HEK293 (cell line): Measurements from ENCODE around the gene MYOG.

ENCODE experiments used
- CTCF ChIA-PET: fragments of 350-600 bp; formaldehyde crosslinking; extraction: SDS; loops from one replicate; lab custom pipeline; 2021; ENCODE audit warnings: antibody characterized with exemption; lab: Yijun Ruan, JAX
- POLR2A ChIA-PET: fragments of 300-600 bp; formaldehyde crosslinking; extraction: SDS; loops from one replicate; lab custom pipeline; 2020; ENCODE audit warnings: antibody characterized with exemption, inconsistent platforms; lab: Yijun Ruan, JAX
- H3K27ac ChIP-seq: fragments of 200-500 bp; sonication (Bioruptor generic); 2 replicates; pipeline ENCODE4 v1.5.1; 2014; ENCODE audit warnings: low read depth, low read length, control low read depth, inconsistent platforms; ENCODE audit errors: extremely low read depth
- H3K36me3 ChIP-seq, 2 experiments: fragments of 200-500 bp in 1 of 2; sonication (Bioruptor generic) in 1 of 2; 1 replicate in 1 of 2; 2 replicates in 1 of 2; pipeline ENCODE4 v1.5.1; 2014 to 2017; ENCODE audit warnings: inconsistent platforms in 2 of 2, low read length in 2 of 2; ENCODE audit not compliant: control insufficient read depth in 2 of 2, insufficient read depth in 1 of 2
- H3K4me1 ChIP-seq: fragments of 200-500 bp; sonication (Bioruptor generic); 2 replicates; pipeline ENCODE4 v1.5.1; 2014; ENCODE audit warnings: mild to moderate bottlenecking, low read length, inconsistent platforms; ENCODE audit not compliant: control insufficient read depth, insufficient read depth
- H3K4me3 ChIP-seq: 2 replicates; pipeline ENCODE4 v1.5.1; 2011; ENCODE audit warnings: low read depth, mild to moderate bottlenecking, control low read depth, low read length, moderate library complexity
- H3K9me3 ChIP-seq: fragments of 200-500 bp; sonication (Bioruptor generic); 2 replicates; pipeline ENCODE4 v1.5.1; 2014; ENCODE audit warnings: low read depth, low read length, inconsistent platforms; ENCODE audit not compliant: control insufficient read depth, insufficient read depth
- RBAK ChIP-seq: fragments of 450-650 bp; formaldehyde crosslinking; IDR thresholded peaks from 2 replicates; pipeline ENCODE4 v1.5.1; 2016; ENCODE audit warnings: missing biosample characterization, missing genetic modification characterization
- YY1 ChIP-seq: fragments of 450-650 bp; formaldehyde crosslinking; IDR thresholded peaks from 2 replicates; pipeline ENCODE4 v1.5.1; 2018; ENCODE audit warnings: missing biosample characterization, missing genetic modification characterization
- ZNF132 ChIP-seq: fragments of 450-650 bp; formaldehyde crosslinking; IDR thresholded peaks from 2 replicates; pipeline ENCODE4 v1.5.1; 2017; ENCODE audit warnings: missing biosample characterization, missing genetic modification characterization, borderline replicate concordance
- ZNF19 ChIP-seq: fragments of 450-650 bp; formaldehyde crosslinking; IDR thresholded peaks from 2 replicates; pipeline ENCODE4; 2016; ENCODE audit warnings: missing biosample characterization, missing genetic modification characterization, low read depth
- ZNF23 ChIP-seq: fragments of 450-650 bp; formaldehyde crosslinking; IDR thresholded peaks from 2 replicates; pipeline ENCODE4 v1.5.1; 2016; ENCODE audit warnings: missing biosample characterization, missing genetic modification characterization, borderline replicate concordance
- ZNF26 ChIP-seq: fragments of 450-650 bp; formaldehyde crosslinking; IDR thresholded peaks from 2 replicates; pipeline ENCODE4 v1.5.1; 2016; ENCODE audit warnings: missing biosample characterization, missing genetic modification characterization
- ZNF335 ChIP-seq: fragments of 450-650 bp; formaldehyde crosslinking; conservative IDR thresholded peaks from 2 replicates; pipeline ENCODE4 v1.5.1; 2016; ENCODE audit warnings: missing biosample characterization, missing genetic modification characterization
- ZNF341 ChIP-seq: fragments of 450-650 bp; formaldehyde crosslinking; IDR thresholded peaks from 2 replicates; pipeline ENCODE4; 2016; ENCODE audit warnings: low read depth, missing biosample characterization, missing genetic modification characterization
- ZNF350 ChIP-seq: fragments of 450-650 bp; formaldehyde crosslinking; IDR thresholded peaks from 2 replicates; pipeline ENCODE4 v1.5.0; 2017; ENCODE audit warnings: missing biosample characterization, mild to moderate bottlenecking, missing genetic modification characterization
- ZNF48 ChIP-seq: fragments of 450-650 bp; formaldehyde crosslinking; IDR thresholded peaks from 2 replicates; pipeline ENCODE4 v1.5.1; 2016; ENCODE audit warnings: missing biosample characterization, missing genetic modification characterization
- ZNF518A ChIP-seq: fragments of 450-650 bp; formaldehyde crosslinking; conservative IDR thresholded peaks from 2 replicates; pipeline ENCODE4 v1.5.1; 2016; ENCODE audit warnings: low read depth, missing biosample characterization, missing genetic modification characterization
- ZNF548 ChIP-seq: fragments of 450-650 bp; formaldehyde crosslinking; IDR thresholded peaks from 2 replicates; pipeline ENCODE4 v1.5.1; 2016; ENCODE audit warnings: missing biosample characterization, missing genetic modification characterization
- ZNF549 ChIP-seq: fragments of 450-650 bp; IDR thresholded peaks from 2 replicates; pipeline ENCODE4 v1.5.1; 2018; ENCODE audit warnings: missing biosample characterization, missing genetic modification characterization, mild to moderate bottlenecking, inconsistent platforms, moderate library complexity
- ZNF555 ChIP-seq: fragments of 450-650 bp; formaldehyde crosslinking; conservative IDR thresholded peaks from 2 replicates; pipeline ENCODE4 v1.5.1; 2017; ENCODE audit warnings: missing biosample characterization, mild to moderate bottlenecking, missing genetic modification characterization, inconsistent platforms
- ZNF664 ChIP-seq: fragments of 450-650 bp; formaldehyde crosslinking; IDR thresholded peaks from 2 replicates; pipeline ENCODE4 v1.5.1; 2016; ENCODE audit warnings: missing biosample characterization, missing genetic modification characterization
- ZNF76 ChIP-seq: fragments of 450-650 bp; formaldehyde crosslinking; IDR thresholded peaks from 2 replicates; pipeline ENCODE4; 2016; ENCODE audit warnings: low read depth, missing biosample characterization, missing genetic modification characterization, borderline replicate concordance
- TF ChIP-seq, protein P1 (sequence below): fragments of 450-650 bp; formaldehyde crosslinking; IDR thresholded peaks from 2 replicates; pipeline ENCODE4 v1.5.1; 2016; ENCODE audit warnings: missing biosample characterization, missing genetic modification characterization
- TF ChIP-seq, protein P2 (sequence below): fragments of 450-650 bp; formaldehyde crosslinking; IDR thresholded peaks from 2 replicates; pipeline ENCODE4 v1.5.0; 2017; ENCODE audit warnings: missing biosample characterization, missing genetic modification characterization, borderline replicate concordance
- TF ChIP-seq, protein P3 (sequence below): fragments of 450-650 bp; formaldehyde crosslinking; IDR thresholded peaks from 2 replicates; pipeline ENCODE4 v1.5.1; 2016; ENCODE audit warnings: missing biosample characterization, missing genetic modification characterization, low read depth
- TF ChIP-seq, protein P4 (sequence below): IDR thresholded peaks from 2 replicates; pipeline ENCODE4 v1.6.1; 2011; ENCODE audit warnings: mild to moderate bottlenecking, low read depth, low read length, borderline replicate concordance

Gene MYOG

GRCh38 chr1:203113308-203113707 lies 27.5 kb upstream of the MYOG start:
- H3K4me1 ChIP-seq, result no peaks in the 10 kb centered on the region
- H3K36me3 ChIP-seq, result no peaks in the 10 kb centered on the region
- TF ChIP-seq, protein P1, sequence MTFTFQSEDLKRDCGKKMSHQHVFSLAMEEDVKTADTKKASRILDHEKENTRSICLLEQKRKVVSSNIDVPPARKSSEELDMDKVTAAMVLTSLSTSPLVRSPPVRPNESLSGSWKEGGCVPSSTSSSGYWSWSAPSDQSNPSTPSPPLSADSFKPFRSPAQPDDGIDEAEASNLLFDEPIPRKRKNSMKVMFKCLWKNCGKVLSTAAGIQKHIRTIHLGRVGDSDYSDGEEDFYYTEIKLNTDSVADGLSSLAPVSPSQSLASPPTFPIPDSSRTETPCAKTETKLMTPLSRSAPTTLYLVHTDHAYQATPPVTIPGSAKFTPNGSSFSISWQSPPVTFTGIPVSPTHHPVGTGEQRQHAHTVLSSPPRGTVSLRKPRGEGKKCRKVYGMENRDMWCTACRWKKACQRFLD (tag by site-specific recombination), result no peak
- TF ChIP-seq ZNF23 (tag by site-specific recombination) (no peak), ZNF549 (tag by site-specific recombination) (no peak), ZNF26 (tag by site-specific recombination) (no peak), ZNF48 (tag by site-specific recombination) (no peak)
- TF ChIP-seq, all 188 proteins: peak for 0
- ChIA-PET POLR2A (no interaction called here), CTCF (interaction anchor here (0.6 to 13.6 kb wide), 6 partner anchors 8 to 156 kb away, joined by 3 to 226 read pairs (median 22); no protein-coding TSS in a partner anchor)
- no peak overlapping the region for H3K4me3 ChIP-seq
- H3K9me3 ChIP-seq, result no peaks in the 10 kb centered on the region
- no peak overlapping the region for H3K27ac ChIP-seq

DNA sequence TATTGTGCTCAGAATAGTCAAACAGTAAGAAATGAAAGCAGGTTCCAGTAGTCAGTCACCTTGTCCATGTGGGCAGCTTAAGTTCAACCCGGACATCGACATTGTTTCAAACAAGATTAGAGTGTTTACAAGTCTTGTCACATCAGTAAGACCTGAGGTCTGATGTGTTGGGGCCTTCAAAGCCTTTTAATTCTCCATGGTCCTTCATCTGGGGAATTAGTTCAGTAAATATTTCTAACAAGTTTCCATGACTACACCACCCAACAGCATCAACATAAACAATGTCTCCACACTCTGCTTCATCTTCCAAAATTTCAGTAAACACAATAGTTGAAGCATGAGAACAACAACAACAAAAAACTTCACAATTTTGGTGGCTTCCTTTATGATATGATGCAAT lies 26.7 kb upstream of the MYOG start:
- no peak overlapping the region for H3K27ac ChIP-seq
- ChIA-PET POLR2A (no interaction called here), CTCF (interaction anchor here (0.6 to 13.6 kb wide), 7 partner anchors 9 to 727 kb away, joined by 3 to 226 read pairs (median 4); no protein-coding TSS in a partner anchor)
- no peaks in the 10 kb centered on the region for H3K36me3 ChIP-seq
- no peaks in the 10 kb centered on the region for H3K9me3 ChIP-seq
- H3K4me1 ChIP-seq, result no peaks in the 10 kb centered on the region
- no peak overlapping the region for H3K4me3 ChIP-seq
- TF ChIP-seq ZNF341 (tag by site-specific recombination), result no peak
- no peak for TF ChIP-seq ZNF19 (tag by site-specific recombination)
- TF ChIP-seq ZNF350, result no peak
- TF ChIP-seq, protein P2, sequence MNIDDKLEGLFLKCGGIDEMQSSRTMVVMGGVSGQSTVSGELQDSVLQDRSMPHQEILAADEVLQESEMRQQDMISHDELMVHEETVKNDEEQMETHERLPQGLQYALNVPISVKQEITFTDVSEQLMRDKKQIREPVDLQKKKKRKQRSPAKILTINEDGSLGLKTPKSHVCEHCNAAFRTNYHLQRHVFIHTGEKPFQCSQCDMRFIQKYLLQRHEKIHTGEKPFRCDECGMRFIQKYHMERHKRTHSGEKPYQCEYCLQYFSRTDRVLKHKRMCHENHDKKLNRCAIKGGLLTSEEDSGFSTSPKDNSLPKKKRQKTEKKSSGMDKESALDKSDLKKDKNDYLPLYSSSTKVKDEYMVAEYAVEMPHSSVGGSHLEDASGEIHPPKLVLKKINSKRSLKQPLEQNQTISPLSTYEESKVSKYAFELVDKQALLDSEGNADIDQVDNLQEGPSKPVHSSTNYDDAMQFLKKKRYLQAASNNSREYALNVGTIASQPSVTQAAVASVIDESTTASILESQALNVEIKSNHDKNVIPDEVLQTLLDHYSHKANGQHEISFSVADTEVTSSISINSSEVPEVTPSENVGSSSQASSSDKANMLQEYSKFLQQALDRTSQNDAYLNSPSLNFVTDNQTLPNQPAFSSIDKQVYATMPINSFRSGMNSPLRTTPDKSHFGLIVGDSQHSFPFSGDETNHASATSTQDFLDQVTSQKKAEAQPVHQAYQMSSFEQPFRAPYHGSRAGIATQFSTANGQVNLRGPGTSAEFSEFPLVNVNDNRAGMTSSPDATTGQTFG (tag by site-specific recombination), result no peak
- TF ChIP-seq, protein P3, sequence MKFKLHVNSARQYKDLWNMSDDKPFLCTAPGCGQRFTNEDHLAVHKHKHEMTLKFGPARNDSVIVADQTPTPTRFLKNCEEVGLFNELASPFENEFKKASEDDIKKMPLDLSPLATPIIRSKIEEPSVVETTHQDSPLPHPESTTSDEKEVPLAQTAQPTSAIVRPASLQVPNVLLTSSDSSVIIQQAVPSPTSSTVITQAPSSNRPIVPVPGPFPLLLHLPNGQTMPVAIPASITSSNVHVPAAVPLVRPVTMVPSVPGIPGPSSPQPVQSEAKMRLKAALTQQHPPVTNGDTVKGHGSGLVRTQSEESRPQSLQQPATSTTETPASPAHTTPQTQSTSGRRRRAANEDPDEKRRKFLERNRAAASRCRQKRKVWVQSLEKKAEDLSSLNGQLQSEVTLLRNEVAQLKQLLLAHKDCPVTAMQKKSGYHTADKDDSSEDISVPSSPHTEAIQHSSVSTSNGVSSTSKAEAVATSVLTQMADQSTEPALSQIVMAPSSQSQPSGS, result no peak
- TF ChIP-seq ZNF76, result no peak
- TF ChIP-seq ZNF664, result no peak
- no peak for TF ChIP-seq RBAK (tag by site-specific recombination)
- no peak for TF ChIP-seq ZNF335
- no peak for TF ChIP-seq ZNF132 (tag by site-specific recombination)
- TF ChIP-seq YY1 (tag by site-specific recombination), result no peak
- TF ChIP-seq, protein P4, sequence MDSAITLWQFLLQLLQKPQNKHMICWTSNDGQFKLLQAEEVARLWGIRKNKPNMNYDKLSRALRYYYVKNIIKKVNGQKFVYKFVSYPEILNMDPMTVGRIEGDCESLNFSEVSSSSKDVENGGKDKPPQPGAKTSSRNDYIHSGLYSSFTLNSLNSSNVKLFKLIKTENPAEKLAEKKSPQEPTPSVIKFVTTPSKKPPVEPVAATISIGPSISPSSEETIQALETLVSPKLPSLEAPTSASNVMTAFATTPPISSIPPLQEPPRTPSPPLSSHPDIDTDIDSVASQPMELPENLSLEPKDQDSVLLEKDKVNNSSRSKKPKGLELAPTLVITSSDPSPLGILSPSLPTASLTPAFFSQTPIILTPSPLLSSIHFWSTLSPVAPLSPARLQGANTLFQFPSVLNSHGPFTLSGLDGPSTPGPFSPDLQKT, result no peak
- TF ChIP-seq ZNF518A (tag by site-specific recombination), result no peak
- TF ChIP-seq ZNF555, result no peak
- TF ChIP-seq ZNF548, result no peak
